WTC11 (cell line): Measurements from ENCODE around the gene FBLN2.

Source experiments
- CTCF ChIP-seq: fragments of 200-600 bp; IDR thresholded peaks from 2 replicates; pipeline ENCODE4 v1.8.0; 2022; ENCODE audit warnings: antibody characterized with exemption
- GRHL2 ChIP-seq: fragments of 250-450 bp; sonication (Bioruptor Pico); IDR thresholded peaks from 2 replicates; pipeline ENCODE4 v1.8.0; 2022; ENCODE audit warnings: mild to moderate bottlenecking, moderate library complexity; ENCODE audit not compliant: insufficient replicate concordance, severe bottlenecking
- JUN ChIP-seq: sonication (generic); formaldehyde crosslinking; IDR thresholded peaks from 2 replicates; pipeline ENCODE4 v1.8.0; 2023; ENCODE audit warnings: mild to moderate bottlenecking, missing genetic modification reagents
- NFYB ChIP-seq: sonication (generic); formaldehyde crosslinking; conservative IDR thresholded peaks from 2 replicates; pipeline ENCODE4 v1.8.0; 2022; ENCODE audit warnings: low read depth, missing genetic modification reagents
- TF ChIP-seq, protein P1 (sequence below): sonication (generic); formaldehyde crosslinking; IDR thresholded peaks from 2 replicates; pipeline ENCODE4 v1.8.1; 2023; ENCODE audit warnings: mild to moderate bottlenecking, missing genetic modification reagents
- TF ChIP-seq, protein P2 (sequence below): sonication (generic); formaldehyde crosslinking; conservative IDR thresholded peaks from 2 replicates; pipeline ENCODE4 v1.8.1; 2022; ENCODE audit warnings: mild to moderate bottlenecking, missing genetic modification reagents

GRCh38 chr3:13588221-13588701, 39.3 kb downstream of the FBLN2 start:
- TF ChIP-seq CTCF (no peak), JUN (CRISPR knock-in tag) (no peak), GRHL2 (CRISPR knock-in tag) (no peak), NFYB (CRISPR knock-in tag) (no peak)
- TF ChIP-seq, protein P1, sequence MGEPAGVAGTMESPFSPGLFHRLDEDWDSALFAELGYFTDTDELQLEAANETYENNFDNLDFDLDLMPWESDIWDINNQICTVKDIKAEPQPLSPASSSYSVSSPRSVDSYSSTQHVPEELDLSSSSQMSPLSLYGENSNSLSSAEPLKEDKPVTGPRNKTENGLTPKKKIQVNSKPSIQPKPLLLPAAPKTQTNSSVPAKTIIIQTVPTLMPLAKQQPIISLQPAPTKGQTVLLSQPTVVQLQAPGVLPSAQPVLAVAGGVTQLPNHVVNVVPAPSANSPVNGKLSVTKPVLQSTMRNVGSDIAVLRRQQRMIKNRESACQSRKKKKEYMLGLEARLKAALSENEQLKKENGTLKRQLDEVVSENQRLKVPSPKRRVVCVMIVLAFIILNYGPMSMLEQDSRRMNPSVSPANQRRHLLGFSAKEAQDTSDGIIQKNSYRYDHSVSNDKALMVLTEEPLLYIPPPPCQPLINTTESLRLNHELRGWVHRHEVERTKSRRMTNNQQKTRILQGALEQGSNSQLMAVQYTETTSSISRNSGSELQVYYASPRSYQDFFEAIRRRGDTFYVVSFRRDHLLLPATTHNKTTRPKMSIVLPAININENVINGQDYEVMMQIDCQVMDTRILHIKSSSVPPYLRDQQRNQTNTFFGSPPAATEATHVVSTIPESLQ, result no peak
- TF ChIP-seq, protein P2, sequence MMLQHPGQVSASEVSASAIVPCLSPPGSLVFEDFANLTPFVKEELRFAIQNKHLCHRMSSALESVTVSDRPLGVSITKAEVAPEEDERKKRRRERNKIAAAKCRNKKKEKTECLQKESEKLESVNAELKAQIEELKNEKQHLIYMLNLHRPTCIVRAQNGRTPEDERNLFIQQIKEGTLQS, result no peak
